ENCODE results near the gene LSAMP.

LSAMP gene

DNA sequence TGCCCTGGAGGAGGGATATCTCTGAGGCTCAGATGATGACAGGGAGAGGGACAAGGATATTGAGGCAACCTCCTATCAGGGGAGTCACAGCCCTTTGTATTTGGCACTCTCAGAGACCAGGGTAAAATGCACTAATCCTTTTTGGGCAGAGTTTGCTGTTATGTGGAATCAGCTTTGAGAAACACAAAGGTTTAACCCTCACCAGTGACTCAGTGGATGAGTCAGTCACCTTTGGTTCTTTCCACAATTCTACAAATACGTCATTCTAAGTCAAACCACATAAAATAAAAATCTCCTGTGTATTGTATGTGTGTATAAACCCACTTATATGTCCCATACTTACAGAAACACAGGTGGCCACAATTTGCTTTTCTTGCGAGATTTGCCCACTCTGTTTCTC, 5.1 kb downstream of the LSAMP start:
- TF ChIP-seq, protein P1, sequence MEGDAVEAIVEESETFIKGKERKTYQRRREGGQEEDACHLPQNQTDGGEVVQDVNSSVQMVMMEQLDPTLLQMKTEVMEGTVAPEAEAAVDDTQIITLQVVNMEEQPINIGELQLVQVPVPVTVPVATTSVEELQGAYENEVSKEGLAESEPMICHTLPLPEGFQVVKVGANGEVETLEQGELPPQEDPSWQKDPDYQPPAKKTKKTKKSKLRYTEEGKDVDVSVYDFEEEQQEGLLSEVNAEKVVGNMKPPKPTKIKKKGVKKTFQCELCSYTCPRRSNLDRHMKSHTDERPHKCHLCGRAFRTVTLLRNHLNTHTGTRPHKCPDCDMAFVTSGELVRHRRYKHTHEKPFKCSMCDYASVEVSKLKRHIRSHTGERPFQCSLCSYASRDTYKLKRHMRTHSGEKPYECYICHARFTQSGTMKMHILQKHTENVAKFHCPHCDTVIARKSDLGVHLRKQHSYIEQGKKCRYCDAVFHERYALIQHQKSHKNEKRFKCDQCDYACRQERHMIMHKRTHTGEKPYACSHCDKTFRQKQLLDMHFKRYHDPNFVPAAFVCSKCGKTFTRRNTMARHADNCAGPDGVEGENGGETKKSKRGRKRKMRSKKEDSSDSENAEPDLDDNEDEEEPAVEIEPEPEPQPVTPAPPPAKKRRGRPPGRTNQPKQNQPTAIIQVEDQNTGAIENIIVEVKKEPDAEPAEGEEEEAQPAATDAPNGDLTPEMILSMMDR (IDR thresholded peaks at IDR 0.05; ENCODE audit: insufficient read depth, low read length, missing control alignments) = no peak
- ChIA-PET POLR2A (no interaction called here), CTCF (no interaction called here)
- H3K4me3 ChIP-seq (ENCODE audit: low read depth, low read length) = no peak overlapping the region
- no peak for DNase-seq (ENCODE audit: low read depth, low spot score)

DNA sequence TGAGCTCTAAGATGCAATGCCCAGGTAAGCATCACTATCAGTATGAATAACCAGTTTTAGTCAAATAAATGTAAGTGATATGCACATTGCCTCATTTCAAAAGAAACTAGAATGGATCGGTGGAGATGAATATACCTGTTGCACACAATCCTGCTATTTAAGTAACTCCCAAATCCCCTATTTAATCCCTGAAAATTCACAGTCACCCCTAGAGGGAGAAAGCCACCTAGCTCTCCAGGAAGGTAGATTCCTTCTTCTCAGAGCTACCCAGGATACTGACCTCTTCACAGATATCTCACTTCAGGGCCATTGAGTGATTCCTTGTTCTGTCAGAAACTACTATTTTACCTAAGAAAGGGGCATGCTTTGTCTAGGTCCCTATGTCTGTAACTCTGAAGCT, 11.7 kb downstream of the LSAMP start:
- no peak overlapping the region for H3K4me3 ChIP-seq (ENCODE audit: low read depth, low read length)
- CTCF ChIA-PET = no interaction called here
- no peak for DNase-seq (ENCODE audit: low read depth, low spot score)
- TF ChIP-seq, protein P1 (IDR thresholded peaks at IDR 0.05; ENCODE audit: insufficient read depth, low read length, missing control alignments) = no peak
- POLR2A ChIA-PET = no interaction called here

DNA sequence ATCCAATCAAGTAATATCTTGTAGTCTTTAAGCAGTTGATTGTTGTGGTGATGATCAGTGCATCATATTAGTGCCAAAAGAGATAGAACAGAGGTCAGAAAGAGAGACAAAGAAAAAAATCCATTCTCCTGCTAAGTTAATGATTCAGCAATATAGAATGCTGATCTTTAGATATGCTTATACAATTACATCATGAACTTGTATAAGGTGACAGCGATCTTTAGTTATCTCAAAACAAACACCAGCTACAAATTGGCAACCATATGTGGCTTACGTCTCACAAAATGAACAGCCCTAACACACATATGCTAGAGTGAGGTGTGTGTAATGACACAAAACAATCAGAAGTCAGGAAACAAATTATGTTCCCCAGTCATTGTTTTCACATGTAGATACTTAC, 12.5 kb downstream of the LSAMP start:
- H3K4me3 ChIP-seq (ENCODE audit: low read depth, low read length) = no peak overlapping the region
- POLR2A ChIA-PET = no interaction called here
- DNase-seq (ENCODE audit: low read depth, low spot score) = no peak
- TF ChIP-seq, protein P1 (IDR thresholded peaks at IDR 0.05; ENCODE audit: insufficient read depth, low read length, missing control alignments) = no peak
- CTCF ChIA-PET = no interaction called here

DNA sequence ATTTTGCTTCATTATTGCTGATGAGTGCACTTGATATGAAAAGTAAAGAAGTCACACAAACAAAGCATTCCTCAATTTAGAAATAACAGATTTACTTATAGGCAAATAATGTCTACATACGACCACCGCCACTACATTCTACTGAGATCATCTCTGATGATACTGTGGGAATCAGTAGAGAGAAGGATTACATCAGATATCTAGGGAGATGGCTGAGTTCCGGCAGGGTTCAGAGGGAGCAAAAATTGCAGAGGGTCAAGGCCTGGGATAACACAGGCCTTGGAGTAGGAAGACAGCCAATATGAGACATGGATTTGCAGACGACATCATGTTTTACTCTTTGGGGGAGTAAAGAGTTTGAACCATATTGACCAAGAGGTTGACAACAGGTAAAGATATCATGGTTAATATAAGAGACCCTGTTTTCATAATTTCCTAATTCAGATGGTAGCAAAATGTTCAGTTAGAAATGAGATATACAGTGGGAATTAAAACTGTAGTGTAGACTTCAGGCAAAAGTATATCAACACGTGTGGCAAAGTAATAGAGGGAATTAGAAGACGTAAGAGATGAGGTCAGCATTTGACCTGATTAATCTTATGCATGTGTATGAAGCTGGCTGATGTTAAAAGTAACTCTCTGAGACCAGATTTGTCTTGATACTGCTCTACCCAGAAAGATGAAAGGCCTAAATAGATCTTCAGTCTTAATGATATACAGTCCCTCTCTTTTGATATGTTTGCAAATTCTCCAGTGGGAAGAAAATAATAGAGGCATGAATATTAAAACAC, 15.6 kb downstream of the LSAMP start:
- TF ChIP-seq, protein P1 (IDR thresholded peaks at IDR 0.05; ENCODE audit: insufficient read depth, low read length, missing control alignments) = no peak
- no peak for DNase-seq (ENCODE audit: low read depth, low spot score)
- no peak overlapping the region for H3K4me3 ChIP-seq (ENCODE audit: low read depth, low read length)
- ChIA-PET POLR2A (no interaction called here), CTCF (no interaction called here)

DNA sequence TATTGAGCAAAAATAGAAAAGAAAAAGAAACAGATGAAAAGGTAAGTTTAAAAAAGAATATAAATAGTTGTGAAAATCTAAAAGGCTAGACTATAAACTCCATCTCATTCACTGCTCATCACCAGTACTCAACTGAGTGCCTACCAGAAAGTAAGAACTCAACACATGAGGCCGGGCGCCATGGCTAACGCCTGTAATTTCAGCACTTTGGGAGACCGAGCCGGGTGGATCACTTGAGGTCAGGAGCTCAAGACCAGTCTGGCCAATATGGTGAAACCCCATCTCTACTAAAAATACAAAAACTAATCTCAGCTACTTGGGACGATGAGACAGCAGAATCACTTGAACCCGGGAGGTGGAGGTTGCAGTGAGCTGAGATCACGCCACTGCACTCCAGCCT, 19.3 kb downstream of the LSAMP start:
- TF ChIP-seq, protein P1 (IDR thresholded peaks at IDR 0.05; ENCODE audit: insufficient read depth, low read length, missing control alignments) = no peak
- H3K4me3 ChIP-seq (ENCODE audit: low read depth, low read length) = no peak overlapping the region
- ChIA-PET POLR2A (no interaction called here), CTCF (no interaction called here)
- DNase-seq (ENCODE audit: low read depth, low spot score) = no peak

DNA sequence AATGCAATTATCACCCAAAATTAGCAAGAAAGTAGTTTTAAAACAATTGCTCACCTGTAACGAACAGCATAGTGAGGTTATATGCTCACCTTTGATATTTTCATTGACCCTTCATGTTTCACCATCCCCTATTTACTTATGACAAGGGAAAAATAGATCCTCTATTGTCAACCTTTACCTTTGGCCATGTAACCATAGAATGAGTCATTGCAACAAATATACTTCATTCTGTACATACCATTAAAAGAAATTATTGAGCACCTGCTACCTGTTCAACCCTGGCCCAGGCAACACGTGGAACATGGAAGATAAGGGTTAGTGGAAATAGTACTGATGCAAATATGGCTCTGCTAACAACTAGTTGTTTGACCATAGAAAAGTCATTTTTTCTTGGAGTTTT, 20.2 kb downstream of the LSAMP start:
- POLR2A ChIA-PET = no interaction called here
- TF ChIP-seq, protein P1 (IDR thresholded peaks at IDR 0.05; ENCODE audit: insufficient read depth, low read length, missing control alignments) = no peak
- H3K4me3 ChIP-seq (ENCODE audit: low read depth, low read length) = no peak overlapping the region
- CTCF ChIA-PET = no interaction called here
- no peak for DNase-seq (ENCODE audit: low read depth, low spot score)
